K562 (cell line): Measurements from ENCODE around the gene PIP4K2C. TPM values are rescaled to one million over a fixed set of nuclear protein-coding genes. Genes with fewer than 3 reads are reported as not detected.
A peak's percentile ranks its signal among the peaks of the same experiment; 100 is the strongest.

Experiments used
- ATAC-seq: fragments of 200-7000 bp; cut with Tn5 transposase; 3 replicates; pipeline ENCODE4 v1.9.1; 2020; ENCODE audit warnings: moderate library complexity
- BruUV-seq: library from RNA; stranded (reverse); fragments of 400-500 nt; replicated peaks from 2 replicates; lab custom pipeline; 2021; lab: Mats Ljungman, UMichigan
- CTCF ChIA-PET: fragments of 300-600 bp; formaldehyde crosslinking; extraction: SDS; loops from one replicate; lab custom pipeline; 2021; ENCODE audit warnings: low intra/inter-chr PET ratio; lab: Yijun Ruan, JAX
- POLR2A ChIA-PET: fragments of 300-600, 350-650 bp; sonication (Branson Sonifier 250); formaldehyde crosslinking; extraction: SDS; loops from one replicate; lab custom pipeline; 2021; ENCODE audit warnings: antibody characterized with exemption, inconsistent platforms; lab: Yijun Ruan, JAX
- DNase-seq, 4 experiments: peaks; one replicate each; pipeline versions ENCODE4 v3.0.0 to v3.0.0-alpha.2; 2011 to 2018; ENCODE audit warnings: low spot score in 3 of 4, mixed read lengths in 3 of 4; ENCODE audit errors: extremely low read depth in 1 of 4
- FAIRE-seq: peaks from 2 replicates; lab custom pipeline; 2011; peaks lifted over from hg19 to GRCh38; lab: Jason Lieb, UNC
- H2AFZ ChIP-seq: 2 replicates; pipeline ENCODE4 v1.6.0; 2011; ENCODE audit warnings: low read depth, low read length, control low read depth, inconsistent platforms
- H3K27ac ChIP-seq: fragments of 200-600 bp; 3 replicates; pipeline ENCODE4 v1.8.0; 2011; ENCODE audit warnings: low read depth, mild to moderate bottlenecking, control low read depth, inconsistent platforms, low read length, moderate library complexity, mixed read lengths; ENCODE audit errors: extremely low read depth
- H3K27me3 ChIP-seq, 2 experiments: fragments of 300-600 bp in 1 of 2; 2 replicates in 1 of 2; 3 replicates in 1 of 2; pipeline versions ENCODE4 v1.6.0 to v1.8.0; 2011; ENCODE audit warnings: inconsistent platforms in 2 of 2, low read length in 2 of 2, mild to moderate bottlenecking in 1 of 2, mixed read lengths in 1 of 2, moderate library complexity in 1 of 2; ENCODE audit not compliant: control insufficient read depth in 2 of 2, insufficient read depth in 2 of 2
- H3K36me3 ChIP-seq: fragments of 300-600 bp; 3 replicates; pipeline ENCODE4 v1.8.0; 2011; ENCODE audit warnings: mild to moderate bottlenecking, low read length, inconsistent platforms; ENCODE audit not compliant: control insufficient read depth, insufficient read depth
- H3K4me1 ChIP-seq, 2 experiments: fragments of 200-600 bp in 1 of 2; replicated peaks in 1 of 2; 2 replicates in 1 of 2; 3 replicates in 1 of 2; pipeline versions ENCODE4 v1.5.1 to v1.8.0; 2011; ENCODE audit warnings: inconsistent platforms in 2 of 2, low read length in 2 of 2, mild to moderate bottlenecking in 1 of 2, mixed read lengths in 1 of 2, moderate library complexity in 1 of 2; ENCODE audit not compliant: control insufficient read depth in 2 of 2, insufficient read depth in 2 of 2
- H3K4me2 ChIP-seq: 2 replicates; pipeline ENCODE4 v1.6.1; 2011; ENCODE audit warnings: low read length, control low read depth, inconsistent platforms, mixed read lengths; ENCODE audit not compliant: insufficient read depth
- H3K4me3 ChIP-seq: fragments of 200-600 bp; sonication (generic), shearing (Covaris generic); 2 replicates; pipeline ENCODE4 v1.5.1; 2016; ENCODE audit warnings: control low read depth, inconsistent platforms
- H3K79me2 ChIP-seq: fragments of 200-600 bp; 3 replicates; pipeline ENCODE4 v1.8.0; 2011; ENCODE audit warnings: low read length, inconsistent platforms; ENCODE audit not compliant: control insufficient read depth, insufficient read depth
- H3K9ac ChIP-seq, 2 experiments: 2 replicates each; pipeline versions ENCODE4 v1.6.0 to v1.6.1; 2011; ENCODE audit warnings: low read depth in 2 of 2, low read length in 2 of 2, control low read depth in 1 of 2, inconsistent platforms in 1 of 2, mild to moderate bottlenecking in 1 of 2, mixed read lengths in 1 of 2; ENCODE audit not compliant: insufficient read depth in 1 of 2
- H3K9me1 ChIP-seq: one replicate; pipeline ENCODE4 v1.6.0; 2011; ENCODE audit warnings: inconsistent platforms, mild to moderate bottlenecking, low read length, moderate library complexity; ENCODE audit not compliant: control insufficient read depth, insufficient read depth
- H3K9me3 ChIP-seq: replicated peaks from 2 replicates; pipeline ENCODE4 v1.5.1; 2011; ENCODE audit warnings: low read depth, low read length, inconsistent platforms; ENCODE audit not compliant: control insufficient read depth, insufficient read depth
- H4K20me1 ChIP-seq: replicated peaks from 2 replicates; pipeline ENCODE4 v1.6.1; 2011; ENCODE audit warnings: low read length, inconsistent platforms, mixed read lengths; ENCODE audit not compliant: control insufficient read depth, insufficient read depth
- FOXK2 ChIP-seq, 2 experiments: fragments of 450-650 bp; IDR thresholded peaks in 1 of 2; conservative IDR thresholded peaks in 1 of 2; 2 replicates each; pipeline ENCODE4 v1.6.1; 2016; ENCODE audit warnings: low read depth in 2 of 2, mild to moderate bottlenecking in 1 of 2
- HDAC1 ChIP-seq, 2 experiments: fragments of 450-650 bp; IDR thresholded peaks; 2 replicates each; pipeline ENCODE4 v1.6.1; 2016 to 2017; ENCODE audit warnings: inconsistent platforms in 1 of 2, mild to moderate bottlenecking in 1 of 2, moderate library complexity in 1 of 2
- HLTF ChIP-seq: fragments of 450-650 bp; IDR thresholded peaks from 2 replicates; pipeline ENCODE4 v1.6.1; 2016
- MEIS2 ChIP-seq: fragments of 450-650 bp; IDR thresholded peaks from 2 replicates; pipeline ENCODE4 v1.6.1; 2014; ENCODE audit warnings: mild to moderate bottlenecking; ENCODE audit not compliant: partially characterized antibody
- NFRKB ChIP-seq: fragments of 450-650 bp; IDR thresholded peaks from 2 replicates; pipeline ENCODE4 v1.6.1; 2016; ENCODE audit warnings: low read depth
- NUFIP1 ChIP-seq: fragments of 450-650 bp; IDR thresholded peaks from 2 replicates; pipeline ENCODE4 v1.6.1; 2018; ENCODE audit not compliant: partially characterized antibody
- RBFOX2 ChIP-seq: fragments of 200-400 bp; formaldehyde crosslinking; IDR thresholded peaks from 2 replicates; pipeline ENCODE4 v1.6.1; 2017; ENCODE audit warnings: low read depth, mild to moderate bottlenecking, low read length, moderate library complexity
- SRF ChIP-seq, 2 experiments: fragments of 250-450, 450-650 bp in 1 of 2; sonication (Bioruptor Pico) in 1 of 2; sonication (generic) in 1 of 2; formaldehyde crosslinking; IDR thresholded peaks; 2 replicates each; pipeline versions ENCODE4 v1.5.0 to v1.5.1; 2020 to 2022; ENCODE audit warnings: mild to moderate bottlenecking in 1 of 2, missing genetic modification reagents in 1 of 2
- WGBS: fragments of 100-300 bp; shearing (Covaris generic); methylation state at CpG from one replicate; pipeline ENCODE4 v1.1.6; 2016; ENCODE audit warnings: low coverage, mixed read lengths; ENCODE audit not compliant: insufficient coverage; ENCODE audit errors: missing lambda C conversion rate; 5-methylcytosine and 5-hydroxymethylcytosine counted together
- in situ Hi-C: fragments of 300-500 bp; cut with MboI; formaldehyde crosslinking; loops from 4 replicates; pipeline ENCODE4 v1.15.0; 2018; ENCODE audit warnings: inconsistent platforms, mixed read lengths
- intact Hi-C: fragments of 100-400 bp; cut with micrococcal nuclease; formaldehyde crosslinking; loops from 2 replicates; pipeline ENCODE4 v1.14.2; 2022
- polyA plus RNA-seq, 8 experiments: library from polyadenylated mRNA; depleted of rRNA in 4 of 8; stranded (reverse) in 5 of 8; unstranded in 3 of 8; fragments of >200 nt; fragmentation: Nextera tagmentation in 2 of 8; fragmentation: Illumina TruSeq in 1 of 8; extraction: Ambion mirVana in 2 of 8; extraction: Trizol in 1 of 8; gene quantifications; 2 replicates each; pipeline versions ENCODE4 v1.2.1 to v1.2.3, GENCODE V29; 2011 to 2014; ENCODE audit warnings: inconsistent platforms in 1 of 8, missing spikeins in 1 of 8
- total RNA-seq, 7 experiments: library from RNA; depleted of rRNA in 6 of 7; stranded (reverse); fragments of >200 nt in 6 of 7; fragmentation: Illumina TruSeq in 2 of 7; extraction: Trizol in 2 of 7; gene quantifications; 2 replicates each; pipeline versions ENCODE4 v1.2.1 to v1.2.3, GENCODE V29; 2011 to 2021; ENCODE audit warnings: low replicate concordance in 1 of 7
- TF ChIP-seq, protein P1 (sequence below), 2 experiments: fragments of 450-650 bp; IDR thresholded peaks; 2 replicates each; pipeline ENCODE4 v1.6.1; 2016; ENCODE audit warnings: mild to moderate bottlenecking in 2 of 2, borderline replicate concordance in 1 of 2, low read depth in 1 of 2, moderate library complexity in 1 of 2
- TF ChIP-seq, protein P2 (sequence below): IDR thresholded peaks from 2 replicates; pipeline ENCODE4 v1.6.1; 2016; ENCODE audit warnings: missing genetic modification characterization, missing compliant biosample characterization

PIP4K2C gene
- total and polyA plus RNA-seq, 9 of the 15 experiments (the other 6 are each of a cell fraction or from before 2014, with no cell fraction given), result 9.0 to 41.4 (median 18.3) TPM

DNA sequence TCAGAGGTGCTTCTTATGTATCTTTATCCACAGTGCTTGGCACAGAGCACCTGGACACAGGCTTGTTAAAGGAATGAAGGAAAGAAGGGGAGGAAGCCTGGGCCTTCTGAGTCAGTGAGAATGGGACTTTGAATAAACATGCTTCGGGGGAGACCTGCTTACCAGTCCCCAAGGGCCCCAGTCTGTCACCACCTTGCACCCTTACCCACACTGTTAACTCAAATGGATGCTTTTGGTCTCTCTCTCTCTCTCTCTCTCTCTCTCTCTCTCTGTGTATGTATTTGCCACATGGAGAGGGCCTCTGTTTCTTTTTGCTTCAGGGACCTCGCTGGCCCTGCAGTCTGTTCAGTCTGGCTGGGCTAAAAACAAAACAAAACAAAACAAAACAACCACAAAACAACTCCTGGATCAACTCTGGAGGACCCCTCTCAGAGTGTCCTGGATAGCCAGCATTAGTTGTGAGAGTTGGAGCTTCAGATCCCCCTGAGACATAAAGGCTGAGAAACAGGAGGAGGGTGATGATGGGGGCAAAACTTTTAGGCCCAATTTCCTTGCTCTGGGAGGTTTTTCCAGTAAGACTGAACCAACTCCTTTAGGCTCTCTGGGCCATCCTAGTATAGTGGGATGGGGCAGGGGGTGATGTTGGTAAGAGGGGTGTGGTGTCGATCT lies 39.2 kb upstream of the PIP4K2C start:
- ChIA-PET POLR2A (interaction anchor here (0.5 to 4.2 kb wide), 12 partner anchors 9 to 241 kb away, joined by 3 to 38 read pairs (median 4); partner anchors contain the start of genes DDIT3, EEF1AKMT3 and METTL1), CTCF (no interaction called here)
- peak overlapping the region; percentile 89 for H3K4me2 ChIP-seq
- DNase-seq (peak in 2 of 4 experiments; percentile 28 to 35), FAIRE-seq (no peak), ATAC-seq (peak; percentile 5)
- peaks cover 14% of the 10 kb centered on the region for H3K36me3 ChIP-seq
- H3K79me2 ChIP-seq, result peaks cover 58% of the 10 kb centered on the region
- peak overlapping the region; percentile 90 for H3K27ac ChIP-seq
- no peaks in the 10 kb centered on the region for H3K9me3 ChIP-seq
- intact Hi-C loops (loop anchor here (2.0 kb wide), 1 partner anchor 13 kb away; no protein-coding TSS in a partner anchor), in situ Hi-C loops (no loop called here)
- H3K4me1 ChIP-seq, result peaks cover 52 to 61% of the 10 kb centered on the region in 2 experiments
- no peak overlapping the region; the same call in 1 of the 2 replicates for H2AFZ ChIP-seq
- BruUV-seq, result no TSS peak
- 8% methylated on average over 3 of the region's 3 CpGs for WGBS
- H3K9me1 ChIP-seq, result no peaks in the 10 kb centered on the region
- H3K27me3 ChIP-seq, result no peaks in the 10 kb centered on the region
- peak overlapping the region; percentile 72; a peak in 3 of 4 replicates for H3K9ac ChIP-seq
- H4K20me1 ChIP-seq, result no peaks in the 10 kb centered on the region
- H3K4me3 ChIP-seq, result peak overlapping the region; percentile 69
- TF ChIP-seq, protein P1, sequence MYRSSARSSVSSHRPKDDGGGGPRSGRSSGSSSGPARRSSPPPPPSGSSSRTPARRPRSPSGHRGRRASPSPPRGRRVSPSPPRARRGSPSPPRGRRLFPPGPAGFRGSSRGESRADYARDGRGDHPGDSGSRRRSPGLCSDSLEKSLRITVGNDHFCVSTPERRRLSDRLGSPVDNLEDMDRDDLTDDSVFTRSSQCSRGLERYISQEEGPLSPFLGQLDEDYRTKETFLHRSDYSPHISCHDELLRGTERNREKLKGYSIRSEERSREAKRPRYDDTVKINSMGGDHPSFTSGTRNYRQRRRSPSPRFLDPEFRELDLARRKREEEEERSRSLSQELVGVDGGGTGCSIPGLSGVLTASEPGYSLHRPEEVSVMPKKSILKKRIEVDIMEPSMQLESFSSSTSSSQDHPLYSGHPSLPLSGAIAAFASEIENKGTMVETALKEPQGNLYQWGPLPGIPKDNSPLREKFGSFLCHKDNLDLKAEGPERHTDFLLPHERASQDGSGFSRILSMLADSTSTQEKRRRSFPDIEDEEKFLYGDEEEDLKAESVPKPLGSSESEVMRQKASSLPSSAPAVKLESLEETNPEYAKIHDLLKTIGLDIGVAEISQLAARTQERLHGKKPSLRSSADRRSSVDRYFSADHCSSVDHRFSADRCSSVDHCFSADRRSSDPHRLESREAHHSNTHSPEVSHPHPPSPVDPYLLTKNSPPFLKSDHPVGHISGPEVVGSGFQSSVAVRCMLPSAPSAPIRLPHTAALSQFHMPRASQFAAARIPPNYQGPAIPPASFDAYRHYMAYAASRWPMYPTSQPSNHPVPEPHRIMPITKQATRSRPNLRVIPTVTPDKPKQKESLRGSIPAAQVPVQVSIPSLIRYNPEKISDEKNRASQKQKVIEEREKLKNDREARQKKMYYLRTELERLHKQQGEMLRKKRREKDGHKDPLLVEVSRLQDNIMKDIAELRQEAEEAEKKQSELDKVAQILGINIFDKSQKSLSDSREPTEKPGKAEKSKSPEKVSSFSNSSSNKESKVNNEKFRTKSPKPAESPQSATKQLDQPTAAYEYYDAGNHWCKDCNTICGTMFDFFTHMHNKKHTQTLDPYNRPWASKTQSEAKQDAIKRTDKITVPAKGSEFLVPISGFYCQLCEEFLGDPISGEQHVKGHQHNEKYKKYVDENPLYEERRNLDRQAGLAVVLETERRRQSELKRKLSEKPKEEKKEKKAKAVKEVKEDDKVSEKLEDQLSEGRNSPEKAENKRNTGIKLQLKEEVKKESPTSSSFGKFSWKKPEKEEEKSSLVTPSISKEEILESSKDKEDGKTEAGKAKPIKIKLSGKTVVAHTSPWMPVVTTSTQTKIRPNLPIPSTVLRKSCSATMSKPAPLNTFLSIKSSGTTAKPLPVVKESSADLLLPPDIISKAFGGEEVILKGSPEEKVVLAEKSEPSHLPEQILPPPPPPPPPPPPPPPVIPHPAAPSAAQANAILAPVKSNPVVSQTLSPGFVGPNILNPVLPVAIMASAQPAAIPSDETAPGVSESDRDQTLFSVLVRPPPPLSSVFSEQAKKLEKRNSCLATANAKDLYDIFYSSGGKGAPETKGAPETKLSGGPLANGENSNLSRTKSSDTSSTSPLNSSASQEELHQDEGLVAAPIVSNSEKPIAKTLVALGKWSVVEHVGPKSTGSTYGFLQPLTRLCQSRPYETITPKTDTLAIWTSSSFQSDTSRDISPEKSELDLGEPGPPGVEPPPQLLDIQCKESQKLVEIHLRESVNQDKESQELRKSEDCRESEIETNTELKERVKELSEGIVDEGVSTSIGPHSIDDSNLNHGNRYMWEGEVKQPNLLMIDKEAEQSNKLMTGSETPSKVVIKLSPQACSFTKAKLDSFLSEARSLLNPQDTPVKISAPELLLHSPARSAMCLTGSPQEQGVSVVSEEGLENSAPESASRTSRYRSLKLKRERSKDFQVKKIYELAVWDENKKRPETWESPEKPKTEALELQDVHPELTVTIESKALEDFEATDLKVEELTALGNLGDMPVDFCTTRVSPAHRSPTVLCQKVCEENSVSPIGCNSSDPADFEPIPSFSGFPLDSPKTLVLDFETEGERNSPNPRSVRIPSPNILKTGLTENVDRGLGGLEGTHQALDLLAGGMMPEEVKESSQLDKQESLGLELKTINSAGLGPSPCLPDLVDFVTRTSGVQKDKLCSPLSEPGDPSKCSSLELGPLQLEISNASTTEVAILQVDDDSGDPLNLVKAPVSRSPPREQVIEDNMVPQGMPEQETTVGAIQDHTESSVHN (IDR thresholded peaks at IDR 0.05; ENCODE audit: borderline replicate concordance in 1 of 2, low read depth in 1 of 2), result no peak
- TF ChIP-seq RBFOX2 (0 out of 2 replicates have a peak, but pooled peaks have one; percentile 27), SRF (CRISPR knock-in tag; IDR thresholded peaks at IDR 0.05) (0 out of 4 replicates have a peak, but pooled peaks of 1 of the 2 experiments have one; percentile 6), MEIS2 (peak; percentile 7), NFRKB (0 out of 2 replicates have a peak, but pooled peaks have one; percentile 13), HDAC1 (IDR thresholded peaks at IDR 0.05) (0 out of 4 replicates have a peak, but pooled peaks of 1 of the 2 experiments have one; percentile 9), FOXK2 (conservative IDR thresholded peaks at IDR 0.05 in 1 of 2, IDR thresholded peaks at IDR 0.05 in 1 of 2; ENCODE audit: low read depth in 2 of 2) (0 out of 4 replicates have a peak, but pooled peaks of 1 of the 2 experiments have one; percentile 14), HLTF (0 out of 2 replicates have a peak, but pooled peaks have one; percentile 65), NUFIP1 (no peak)
- TF ChIP-seq, protein P2, sequence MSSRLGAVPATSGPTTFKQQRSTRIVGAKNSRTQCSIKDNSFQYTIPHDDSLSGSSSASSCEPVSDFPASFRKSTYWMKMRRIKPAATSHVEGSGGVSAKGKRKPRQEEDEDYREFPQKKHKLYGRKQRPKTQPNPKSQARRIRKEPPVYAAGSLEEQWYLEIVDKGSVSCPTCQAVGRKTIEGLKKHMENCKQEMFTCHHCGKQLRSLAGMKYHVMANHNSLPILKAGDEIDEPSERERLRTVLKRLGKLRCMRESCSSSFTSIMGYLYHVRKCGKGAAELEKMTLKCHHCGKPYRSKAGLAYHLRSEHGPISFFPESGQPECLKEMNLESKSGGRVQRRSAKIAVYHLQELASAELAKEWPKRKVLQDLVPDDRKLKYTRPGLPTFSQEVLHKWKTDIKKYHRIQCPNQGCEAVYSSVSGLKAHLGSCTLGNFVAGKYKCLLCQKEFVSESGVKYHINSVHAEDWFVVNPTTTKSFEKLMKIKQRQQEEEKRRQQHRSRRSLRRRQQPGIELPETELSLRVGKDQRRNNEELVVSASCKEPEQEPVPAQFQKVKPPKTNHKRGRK (tag), result no peak
